ENCODE measurements around the gene IGF2BP2.
"Not testable (repeated sequence)": the region's sequence is repeated elsewhere in the genome, so short reads cannot be mapped to it uniquely, and the experiment has no call there.

Gene IGF2BP2

GRCh38 chr3:185639632-185640206, 185.1 kb downstream of the IGF2BP2 start:
- Histone ChIP-seq H3K4me1 (ENCODE audit: control insufficient read depth in 1 of 2, insufficient read depth in 2 of 2, low read length in 2 of 2) (no peaks in the 10 kb centered on the region), H2BK5ac (ENCODE audit: low read depth, low read length, poor library complexity) (no peak overlapping the region), H3K18ac (ENCODE audit: low read length) (no peak overlapping the region), H2BK120ac (ENCODE audit: insufficient read depth, low read length, poor library complexity) (no peak overlapping the region), H3K36me3 (ENCODE audit: control insufficient read depth in 1 of 2, insufficient read depth in 2 of 2, low read length in 2 of 2) (peaks cover 7 to 18% of the 10 kb centered on the region in 2 experiments), H4K91ac (ENCODE audit: low read depth, low read length) (no peak overlapping the region), H2BK12ac (ENCODE audit: low read length) (no peak overlapping the region), H3K14ac (ENCODE audit: low read length) (no peak overlapping the region), H2AFZ (ENCODE audit: insufficient read depth, low read length, poor library complexity) (no peak overlapping the region), H3K4me3 (ENCODE audit: low read depth, low read length) (no peak overlapping the region), H3K4me2 (ENCODE audit: low read length) (no peak overlapping the region), H3K79me1 (ENCODE audit: low read length) (no peaks in the 10 kb centered on the region), H4K8ac (ENCODE audit: low read depth, low read length) (no peak overlapping the region), H4K12ac (ENCODE audit: low read depth, low read length) (no peak overlapping the region), H3K27ac (ENCODE audit: low read depth, low read length) (no peak overlapping the region), H2AK5ac (ENCODE audit: low read length) (no peak overlapping the region), H3K79me2 (ENCODE audit: control insufficient read depth, insufficient read depth, low read length, poor library complexity) (no peaks in the 10 kb centered on the region), H3K9me3 (ENCODE audit: insufficient read depth, low read depth, low read length) (no peaks in the 10 kb centered on the region), H3K9ac (ENCODE audit: low read length) (no peak overlapping the region), H3K4ac (ENCODE audit: low read depth, low read length) (no peak overlapping the region), H3K27me3 (ENCODE audit: insufficient read depth, low read length) (no peaks in the 10 kb centered on the region), H3K23ac (ENCODE audit: low read length) (no peak overlapping the region)
- no peak for DNase-seq
- WGBS (ENCODE audit: extremely low coverage, insufficient coverage, insufficient read length), result no CpG with 5 or more reads among the region's 7 CpGs

- not testable (repeated sequence) for H2BK5ac ChIP-seq (ENCODE audit: low read depth, low read length, poor library complexity); H3K27ac ChIP-seq (ENCODE audit: low read depth, low read length)
Measured at GRCh38 chr3:185638651-185639050, 186.2 kb downstream of the IGF2BP2 start.

GRCh38 chr3:185637388-185637787, 187.5 kb downstream of the IGF2BP2 start:
- H3K23ac ChIP-seq (ENCODE audit: low read length), result no peak overlapping the region
- no peak overlapping the region for H3K18ac ChIP-seq (ENCODE audit: low read length)
- peaks cover 0 to 8% of the 10 kb centered on the region in 2 experiments for H3K36me3 ChIP-seq (ENCODE audit: control insufficient read depth in 1 of 2, insufficient read depth in 2 of 2, low read length in 2 of 2)
- no peaks in the 10 kb centered on the region for H3K27me3 ChIP-seq (ENCODE audit: insufficient read depth, low read length)
- no peak overlapping the region for H3K4me3 ChIP-seq (ENCODE audit: low read depth, low read length)
- no peak for DNase-seq
- no peak overlapping the region for H4K8ac ChIP-seq (ENCODE audit: low read depth, low read length)
- no peaks in the 10 kb centered on the region for H3K9me3 ChIP-seq (ENCODE audit: insufficient read depth, low read depth, low read length)
- no peak overlapping the region for H4K91ac ChIP-seq (ENCODE audit: low read depth, low read length)
- no peak overlapping the region for H3K4me2 ChIP-seq (ENCODE audit: low read length)
- no peak overlapping the region for H4K12ac ChIP-seq (ENCODE audit: low read depth, low read length)
- H3K27ac ChIP-seq (ENCODE audit: low read depth, low read length), result no peak overlapping the region
- H3K4ac ChIP-seq (ENCODE audit: low read depth, low read length), result no peak overlapping the region
- no CpG with 5 or more reads among the region's 3 CpGs for WGBS (ENCODE audit: extremely low coverage, insufficient coverage, insufficient read length)
- no peaks in the 10 kb centered on the region for H3K4me1 ChIP-seq (ENCODE audit: control insufficient read depth in 1 of 2, insufficient read depth in 2 of 2, low read length in 2 of 2)
- no peak overlapping the region for H3K9ac ChIP-seq (ENCODE audit: low read length)
- H3K79me1 ChIP-seq (ENCODE audit: low read length), result no peaks in the 10 kb centered on the region
- H3K14ac ChIP-seq (ENCODE audit: low read length), result no peak overlapping the region
- H2AFZ ChIP-seq (ENCODE audit: insufficient read depth, low read length, poor library complexity), result no peak overlapping the region
- H2BK120ac ChIP-seq (ENCODE audit: insufficient read depth, low read length, poor library complexity), result no peak overlapping the region
- H2BK5ac ChIP-seq (ENCODE audit: low read depth, low read length, poor library complexity), result no peak overlapping the region
- H2BK12ac ChIP-seq (ENCODE audit: low read length), result no peak overlapping the region
- no peak overlapping the region for H2AK5ac ChIP-seq (ENCODE audit: low read length)
- H3K79me2 ChIP-seq (ENCODE audit: control insufficient read depth, insufficient read depth, low read length, poor library complexity), result no peaks in the 10 kb centered on the region

More at GRCh38 chr3:185638651-185639050, 186.2 kb downstream of the IGF2BP2 start:
- H3K36me3 ChIP-seq (ENCODE audit: control insufficient read depth in 1 of 2, insufficient read depth in 2 of 2, low read length in 2 of 2), result peaks cover 6 to 16% of the 10 kb centered on the region in 2 experiments
- not testable (repeated sequence) for H4K91ac ChIP-seq (ENCODE audit: low read depth, low read length); H3K79me1 ChIP-seq (ENCODE audit: low read length); H3K4me3 ChIP-seq (ENCODE audit: low read depth, low read length); H4K8ac ChIP-seq (ENCODE audit: low read depth, low read length); H2BK12ac ChIP-seq (ENCODE audit: low read length); H3K4me2 ChIP-seq (ENCODE audit: low read length); H2BK120ac ChIP-seq (ENCODE audit: insufficient read depth, low read length, poor library complexity); H2AK5ac ChIP-seq (ENCODE audit: low read length); H3K27me3 ChIP-seq (ENCODE audit: insufficient read depth, low read length); H3K18ac ChIP-seq (ENCODE audit: low read length); H3K9ac ChIP-seq (ENCODE audit: low read length); DNase-seq; H3K23ac ChIP-seq (ENCODE audit: low read length); H4K12ac ChIP-seq (ENCODE audit: low read depth, low read length); H3K4me1 ChIP-seq (ENCODE audit: control insufficient read depth in 1 of 2, insufficient read depth in 2 of 2, low read length in 2 of 2); H3K4ac ChIP-seq (ENCODE audit: low read depth, low read length); H3K14ac ChIP-seq (ENCODE audit: low read length); H3K79me2 ChIP-seq (ENCODE audit: control insufficient read depth, insufficient read depth, low read length, poor library complexity); H3K9me3 ChIP-seq (ENCODE audit: insufficient read depth, low read depth, low read length); H2AFZ ChIP-seq (ENCODE audit: insufficient read depth, low read length, poor library complexity)
- WGBS (ENCODE audit: extremely low coverage, insufficient coverage, insufficient read length), result no CpG with 5 or more reads among the region's 11 CpGs

GRCh38 chr3:185632996-185633395, 191.8 kb downstream of the IGF2BP2 start:
- no peak for DNase-seq
- Histone ChIP-seq H2AFZ (ENCODE audit: insufficient read depth, low read length, poor library complexity) (no peak overlapping the region), H2AK5ac (ENCODE audit: low read length) (no peak overlapping the region), H3K4me2 (ENCODE audit: low read length) (no peak overlapping the region), H2BK5ac (ENCODE audit: low read depth, low read length, poor library complexity) (no peak overlapping the region), H2BK12ac (ENCODE audit: low read length) (no peak overlapping the region), H3K36me3 (ENCODE audit: control insufficient read depth in 1 of 2, insufficient read depth in 2 of 2, low read length in 2 of 2) (peaks cover 10% of the 10 kb centered on the region in 2 experiments), H4K12ac (ENCODE audit: low read depth, low read length) (no peak overlapping the region), H3K4me1 (ENCODE audit: control insufficient read depth in 1 of 2, insufficient read depth in 2 of 2, low read length in 2 of 2) (no peaks in the 10 kb centered on the region), H3K9me3 (ENCODE audit: insufficient read depth, low read depth, low read length) (no peaks in the 10 kb centered on the region), H3K9ac (ENCODE audit: low read length) (no peak overlapping the region), H3K79me1 (ENCODE audit: low read length) (no peaks in the 10 kb centered on the region), H3K18ac (ENCODE audit: low read length) (no peak overlapping the region), H4K91ac (ENCODE audit: low read depth, low read length) (no peak overlapping the region), H3K79me2 (ENCODE audit: control insufficient read depth, insufficient read depth, low read length, poor library complexity) (no peaks in the 10 kb centered on the region), H4K8ac (ENCODE audit: low read depth, low read length) (no peak overlapping the region), H3K27ac (ENCODE audit: low read depth, low read length) (no peak overlapping the region), H3K4ac (ENCODE audit: low read depth, low read length) (no peak overlapping the region), H2BK120ac (ENCODE audit: insufficient read depth, low read length, poor library complexity) (no peak overlapping the region), H3K27me3 (ENCODE audit: insufficient read depth, low read length) (no peaks in the 10 kb centered on the region), H3K23ac (ENCODE audit: low read length) (no peak overlapping the region), H3K4me3 (ENCODE audit: low read depth, low read length) (no peak overlapping the region), H3K14ac (ENCODE audit: low read length) (no peak overlapping the region)
- no CpG with 5 or more reads among the region's 4 CpGs for WGBS (ENCODE audit: extremely low coverage, insufficient coverage, insufficient read length)
